HG03457 (cell line): ENCODE data around the gene C6orf118.

Experiments
- ATAC-seq: cut with Tn5 transposase; IDR thresholded peaks from one replicate; pipeline ENCODE4 v1.9.1; 2021; ENCODE audit warnings: moderate number of reproducible peaks; ENCODE audit not compliant: unreplicated experiment

Gene C6orf118

GRCh38 chr6:165245287-165245686 is 64.1 kb downstream of the C6orf118 start:
- no peak for ATAC-seq

- ATAC-seq, result no peak
Observed at GRCh38 chr6:165244524-165245247, 64.7 kb downstream of the C6orf118 start.

- ATAC-seq, result no peak
Observed at GRCh38 chr6:165243801-165244200, 65.6 kb downstream of the C6orf118 start.

- no peak for ATAC-seq
Observed at GRCh38 chr6:165236326-165236725, 73.1 kb downstream of the C6orf118 start.

GRCh38 chr6:165232731-165233488 is 76.5 kb downstream of the C6orf118 start:
- ATAC-seq, result no peak

GRCh38 chr6:165231581-165232561 is 77.5 kb downstream of the C6orf118 start:
- no peak for ATAC-seq

- ATAC-seq, result no peak
Observed at GRCh38 chr6:165231177-165231576, 78.2 kb downstream of the C6orf118 start.
